Subcutaneous abdominal adipose tissue (tissue), 5 donors: ENCODE results near the gene NSMCE1.

ENCODE experiments used
- H3K27ac ChIP-seq: one replicate; pipeline ENCODE4 v1.7.0; 2013; ENCODE audit warnings: low read depth, mild to moderate bottlenecking, inconsistent platforms, low read length, moderate library complexity
- H3K27me3 ChIP-seq, 5 donors: one replicate each; pipeline ENCODE4 v1.7.0; 2013; ENCODE audit warnings: low read length in 5 of 5, inconsistent platforms in 1 of 5; ENCODE audit not compliant: control insufficient read depth in 5 of 5, insufficient read depth in 4 of 5
- H3K36me3 ChIP-seq, 5 donors: one replicate each; pipeline ENCODE4 v1.7.0; 2013; ENCODE audit warnings: low read length in 5 of 5; ENCODE audit not compliant: control insufficient read depth in 5 of 5, insufficient read depth in 5 of 5
- H3K4me1 ChIP-seq, 5 donors: one replicate each; pipeline ENCODE4 v1.7.0; 2013; ENCODE audit warnings: low read length in 5 of 5, mild to moderate bottlenecking in 3 of 5, moderate library complexity in 1 of 5; ENCODE audit not compliant: control insufficient read depth in 5 of 5, insufficient read depth in 5 of 5
- H3K4me3 ChIP-seq, 5 donors: one replicate each; pipeline ENCODE4 v1.7.0; 2013; ENCODE audit warnings: low read length in 5 of 5, low read depth in 1 of 5
- H3K9ac ChIP-seq, 5 donors: one replicate each; pipeline ENCODE4 v1.7.0; 2013; ENCODE audit warnings: low read length in 5 of 5, mild to moderate bottlenecking in 4 of 5, moderate library complexity in 3 of 5
- H3K9me3 ChIP-seq, 5 donors: one replicate each; pipeline ENCODE4 v1.7.0; 2013; ENCODE audit warnings: low read length in 5 of 5; ENCODE audit not compliant: control insufficient read depth in 5 of 5
- donor health status: healthy.
- donor health status: healthy.
- donor health status: healthy.
- donor health status: healthy.
- donor health status: healthy.

Gene NSMCE1

DNA sequence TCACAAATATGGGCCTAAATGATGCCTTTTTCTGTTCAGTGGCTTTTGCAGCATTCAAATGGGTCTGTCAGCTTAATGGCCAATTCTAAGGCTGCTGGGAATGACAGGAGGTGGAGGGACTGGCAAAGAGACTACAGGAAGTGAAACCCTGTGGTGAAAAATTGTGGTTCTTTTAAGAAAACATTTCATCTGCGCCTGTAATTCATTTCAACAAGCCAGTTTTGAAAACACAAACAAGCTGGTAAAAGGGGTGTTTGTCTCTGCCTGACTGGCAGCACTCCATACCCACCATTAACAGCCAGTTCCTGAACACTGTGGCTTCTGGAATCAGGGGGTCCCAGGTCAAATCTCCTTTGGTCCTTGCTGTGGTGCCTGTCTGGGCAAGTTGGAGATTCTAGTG, 68.8 kb downstream of the NSMCE1 start:
- Histone ChIP-seq H3K27ac (no peak overlapping the region), H3K9ac (no peak overlapping the region), H3K4me1 (peaks cover 7 to 18% (median 15%) of the 10 kb centered on the region in 5 donors), H3K4me3 (no peak overlapping the region), H3K9me3 (no peaks in the 10 kb centered on the region), H3K36me3 (no peaks in the 10 kb centered on the region), H3K27me3 (peaks cover 0 to 8% (median 4%) of the 10 kb centered on the region in 5 donors)

- H3K4me1 ChIP-seq, result peaks cover 6 to 13% (median 10%) of the 10 kb centered on the region in 5 donors
- peaks cover 0 to 8% (median 4%) of the 10 kb centered on the region in 5 donors for H3K27me3 ChIP-seq
- H3K9ac ChIP-seq, result no peak overlapping the region
- no peak overlapping the region for H3K27ac ChIP-seq
- no peaks in the 10 kb centered on the region for H3K36me3 ChIP-seq
- no peak overlapping the region for H3K4me3 ChIP-seq
- no peaks in the 10 kb centered on the region for H3K9me3 ChIP-seq
Measured at GRCh38 chr16:27199235-27199586, 69.4 kb downstream of the NSMCE1 start.

DNA sequence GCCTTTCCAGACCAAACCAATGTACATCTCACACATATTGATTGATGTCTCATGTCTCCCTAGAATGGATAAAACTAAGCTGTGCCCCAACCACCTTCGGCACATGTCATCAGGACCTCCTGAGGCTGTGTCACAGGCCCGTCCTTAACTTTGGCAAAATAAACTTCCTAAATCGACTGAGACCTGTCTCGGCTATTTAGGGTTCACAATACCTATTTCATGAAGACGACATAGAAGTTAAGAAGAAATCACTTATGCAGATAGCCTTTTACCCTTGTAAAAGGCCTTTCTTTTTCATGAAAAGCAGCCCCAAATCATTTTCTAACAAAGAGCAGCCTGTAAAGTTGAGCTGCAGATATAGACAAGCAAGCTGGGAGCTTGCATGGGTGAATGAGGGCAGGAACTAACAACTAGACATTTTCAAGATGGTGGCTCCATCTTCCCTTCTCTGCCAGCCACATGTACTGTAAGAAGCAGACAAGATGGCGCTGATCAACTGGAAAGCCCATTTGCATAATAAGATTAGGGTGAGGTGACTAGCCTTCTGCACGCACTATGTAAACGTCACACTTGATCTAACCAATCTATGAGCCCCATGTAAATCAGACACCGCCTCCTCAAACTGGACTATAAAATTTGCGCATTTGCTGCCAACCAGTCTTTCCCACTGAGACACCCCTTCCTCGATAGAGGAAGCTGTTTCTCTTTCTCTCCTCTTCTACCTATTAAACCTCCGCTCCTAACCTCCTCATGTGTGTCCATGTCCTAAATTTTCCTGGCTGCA, 69.9 kb downstream of the NSMCE1 start:
- Histone ChIP-seq H3K36me3 (no peaks in the 10 kb centered on the region), H3K27ac (no peak overlapping the region), H3K4me1 (peaks cover 5 to 10% (median 7%) of the 10 kb centered on the region in 5 donors), H3K27me3 (peaks cover 0 to 8% (median 4%) of the 10 kb centered on the region in 5 donors), H3K9ac (no peak overlapping the region), H3K9me3 (no peaks in the 10 kb centered on the region), H3K4me3 (no peak overlapping the region)

DNA sequence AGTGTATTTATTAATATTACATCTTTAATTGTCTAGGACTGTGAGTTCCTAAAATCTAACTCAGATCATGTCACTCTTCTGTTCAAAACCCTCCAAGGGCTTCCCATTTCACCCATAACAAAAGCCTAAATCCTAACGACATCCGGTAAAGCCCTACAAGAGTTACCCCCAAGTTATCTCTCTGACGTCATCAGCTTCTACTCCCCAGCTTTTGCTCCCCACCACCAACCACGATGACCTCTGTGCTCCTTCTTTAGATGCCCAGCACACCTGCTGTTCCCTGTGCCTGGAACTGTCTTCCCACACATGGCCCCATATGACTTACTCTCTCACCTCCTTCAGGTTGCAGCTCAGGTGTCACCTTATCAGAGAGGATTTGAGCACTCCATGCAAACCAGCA, 71.6 kb downstream of the NSMCE1 start:
- no peak overlapping the region for H3K4me3 ChIP-seq
- H3K36me3 ChIP-seq, result no peaks in the 10 kb centered on the region
- peaks cover 0 to 8% (median 4%) of the 10 kb centered on the region in 5 donors for H3K27me3 ChIP-seq
- no peak overlapping the region for H3K9ac ChIP-seq
- no peaks in the 10 kb centered on the region for H3K9me3 ChIP-seq
- peaks cover 0 to 3% (median 0%) of the 10 kb centered on the region in 5 donors for H3K4me1 ChIP-seq
- H3K27ac ChIP-seq, result no peak overlapping the region

- Histone ChIP-seq H3K27me3 (peaks cover 0 to 8% (median 4%) of the 10 kb centered on the region in 5 donors), H3K4me1 (peaks cover 0 to 3% (median 0%) of the 10 kb centered on the region in 5 donors), H3K27ac (no peak overlapping the region), H3K4me3 (no peak overlapping the region), H3K9me3 (no peaks in the 10 kb centered on the region), H3K36me3 (no peaks in the 10 kb centered on the region), H3K9ac (no peak overlapping the region)
Measured at GRCh38 chr16:27195941-27196595, 72.5 kb downstream of the NSMCE1 start.

DNA sequence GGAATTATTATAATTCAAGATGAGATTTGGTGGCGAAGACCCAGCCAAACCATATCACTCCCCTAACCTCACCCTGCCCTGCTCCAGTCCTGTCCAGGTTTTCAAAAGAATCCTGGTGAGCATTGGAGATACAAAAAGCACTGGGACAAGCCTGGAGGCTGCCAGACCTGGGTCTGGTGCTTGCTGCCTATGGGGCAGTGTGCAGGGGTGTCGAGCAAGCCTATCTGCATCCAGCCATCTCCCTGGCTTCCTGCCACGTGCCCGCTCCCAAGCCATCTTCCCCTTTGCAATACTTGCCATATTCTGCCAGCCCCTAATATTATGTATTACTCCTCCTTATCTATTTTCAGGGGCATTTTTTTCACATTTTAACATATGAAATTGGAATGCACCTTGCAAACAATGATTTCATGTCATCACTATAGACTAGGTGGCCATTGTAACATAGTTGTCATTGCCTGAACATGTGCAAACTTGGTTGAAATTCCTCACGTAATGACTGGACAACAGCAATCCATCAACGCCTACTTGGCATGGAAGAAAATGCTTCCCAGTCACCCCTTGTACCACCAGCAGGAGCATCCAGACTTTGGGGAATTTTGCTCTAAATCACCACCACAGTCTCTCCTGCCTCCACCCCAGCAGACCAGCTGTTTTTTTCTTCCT, 73.4 kb downstream of the NSMCE1 start:
- Histone ChIP-seq H3K9me3 (no peaks in the 10 kb centered on the region), H3K36me3 (no peaks in the 10 kb centered on the region), H3K27ac (no peak overlapping the region)

GRCh38 chr16:27193300-27193990, 75.1 kb downstream of the NSMCE1 start:
- Histone ChIP-seq H3K4me1 (no peaks in the 10 kb centered on the region), H3K36me3 (no peaks in the 10 kb centered on the region), H3K9ac (no peak overlapping the region), H3K4me3 (no peak overlapping the region), H3K27ac (no peak overlapping the region), H3K9me3 (no peaks in the 10 kb centered on the region), H3K27me3 (peaks cover 4 to 14% (median 9%) of the 10 kb centered on the region in 5 donors)

More for the DNA sequence above, 73.4 kb downstream of the NSMCE1 start:
- Histone ChIP-seq H3K4me1 (peaks cover 0 to 3% (median 0%) of the 10 kb centered on the region in 5 donors), H3K4me3 (no peak overlapping the region), H3K27me3 (peaks cover 1 to 8% (median 4%) of the 10 kb centered on the region in 5 donors), H3K9ac (no peak overlapping the region)

- Histone ChIP-seq H3K36me3 (no peaks in the 10 kb centered on the region), H3K4me3 (no peak overlapping the region), H3K9me3 (no peaks in the 10 kb centered on the region), H3K9ac (no peak overlapping the region), H3K27ac (no peak overlapping the region), H3K4me1 (no peaks in the 10 kb centered on the region), H3K27me3 (peaks cover 0 to 14% (median 6%) of the 10 kb centered on the region in 5 donors)
Measured at GRCh38 chr16:27191352-27191924, 77.1 kb downstream of the NSMCE1 start.

DNA sequence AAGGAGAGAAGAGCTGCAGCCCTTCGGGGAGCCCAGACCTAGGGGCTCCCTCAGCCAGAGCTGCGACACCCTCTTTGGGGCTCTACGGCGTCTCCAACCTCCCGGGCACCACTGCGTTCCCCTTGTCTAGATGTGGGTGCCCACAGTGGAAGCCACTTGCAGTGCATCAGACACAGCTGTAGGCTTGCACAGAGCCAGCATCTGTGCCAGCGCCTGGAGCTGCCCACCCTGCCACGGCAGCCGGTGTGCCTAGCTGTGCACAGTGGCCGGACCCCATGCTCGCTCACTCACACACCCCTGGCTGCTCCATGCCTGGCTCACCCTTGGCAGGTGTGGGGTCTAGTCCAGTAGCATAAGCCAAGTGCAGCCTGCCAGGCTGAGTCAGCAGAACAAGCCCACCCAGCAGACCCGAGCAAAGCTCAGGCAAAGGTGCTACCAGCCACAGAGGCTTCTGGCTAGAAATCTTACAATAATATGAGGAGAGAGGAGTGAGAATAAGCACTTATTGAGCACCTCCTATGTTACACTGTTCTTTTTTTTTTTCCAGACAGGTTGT, 78.2 kb downstream of the NSMCE1 start:
- Histone ChIP-seq H3K4me3 (no peak overlapping the region), H3K9ac (no peak overlapping the region), H3K9me3 (no peaks in the 10 kb centered on the region), H3K4me1 (no peaks in the 10 kb centered on the region), H3K36me3 (no peaks in the 10 kb centered on the region), H3K27me3 (peaks cover 0 to 12% (median 6%) of the 10 kb centered on the region in 5 donors), H3K27ac (no peak overlapping the region)
